NT2/D1 (cell line): ENCODE results near the gene NPPB.
"Not testable (repeated sequence)": the region's sequence is repeated elsewhere in the genome, so short reads cannot be mapped to it uniquely, and the experiment has no call there.

Source experiments
- DNase-seq: peaks from one replicate; pipeline ENCODE4 v3.0.0-alpha.2; 2011; ENCODE audit warnings: low read depth, low spot score
- H3K27me3 ChIP-seq: 2 replicates; pipeline ENCODE4 v1.6.0; 2011; ENCODE audit warnings: mild to moderate bottlenecking; ENCODE audit not compliant: insufficient read length, insufficient read depth
- H3K36me3 ChIP-seq: 2 replicates; pipeline ENCODE4 v1.6.1; 2011; ENCODE audit warnings: mild to moderate bottlenecking, low read length, mixed read lengths; ENCODE audit not compliant: insufficient read depth, insufficient read length
- H3K4me1 ChIP-seq: 2 replicates; pipeline ENCODE4 v1.5.1; 2011; ENCODE audit not compliant: insufficient read depth, insufficient read length
- H3K4me3 ChIP-seq: 2 replicates; pipeline ENCODE4 v1.5.1; 2011; ENCODE audit warnings: low read depth; ENCODE audit not compliant: insufficient read length
- H3K9ac ChIP-seq: 2 replicates; pipeline ENCODE4 v1.6.0; 2011; ENCODE audit warnings: low read depth; ENCODE audit not compliant: insufficient read length
- H3K9me3 ChIP-seq: 2 replicates; pipeline ENCODE4 v1.5.1; 2011; ENCODE audit warnings: mild to moderate bottlenecking, low read length; ENCODE audit not compliant: insufficient read depth
- SUZ12 ChIP-seq: IDR thresholded peaks from 2 replicates; pipeline ENCODE4 v1.6.1; 2011; ENCODE audit not compliant: insufficient read length, insufficient read depth; ENCODE audit errors: extremely low read depth
- YY1 ChIP-seq: IDR thresholded peaks from 2 replicates; pipeline ENCODE4 v1.6.1; 2011; ENCODE audit not compliant: insufficient read length, insufficient read depth
- ZNF274 ChIP-seq: IDR thresholded peaks from 2 replicates; pipeline ENCODE4 v1.6.1; 2011; ENCODE audit warnings: mild to moderate bottlenecking, low read depth, low read length

The NPPB gene

GRCh38 chr1:11858613-11858967, at the start of gene NPPB:
Gene NPPB, minus strand, starts transcription at chr1:11858945. Its CDS starts 112 bp downstream, at chr1:11858833.
- H3K36me3 ChIP-seq, result peaks cover 4% of the 10 kb centered on the region
- no peak for DNase-seq
- TF ChIP-seq SUZ12 (peak; percentile 22), ZNF274 (no peak)
- peak within 1 kb of the TSS; percentile 32 for H3K9ac ChIP-seq
- H3K4me1 ChIP-seq, result no peaks in the 10 kb centered on the region
- peak within 1 kb of the TSS; percentile 11 for H3K4me3 ChIP-seq
- no peaks in the 10 kb centered on the region for H3K9me3 ChIP-seq
- peaks cover 44% of the 10 kb centered on the region for H3K27me3 ChIP-seq

- Histone ChIP-seq H3K27me3 (no peaks in the 10 kb centered on the region), H3K9ac (peak overlapping the region; percentile 72), H3K9me3 (no peaks in the 10 kb centered on the region), H3K36me3 (no peaks in the 10 kb centered on the region), H3K4me3 (peak overlapping the region; percentile 35), H3K4me1 (no peaks in the 10 kb centered on the region)
- TF ChIP-seq SUZ12 (no peak), ZNF274 (no peak), YY1 (no peak)
- peak; percentile 84 for DNase-seq
These were observed 49.4 kb upstream of the NPPB start for GRCh38 chr1:11908095-11908675.

GRCh38 chr1:11907275-11908094, 48.7 kb upstream of the NPPB start:
- H3K9me3 ChIP-seq, result no peaks in the 10 kb centered on the region
- H3K36me3 ChIP-seq, result no peaks in the 10 kb centered on the region
- no peak for TF ChIP-seq YY1
- no peak for TF ChIP-seq SUZ12
- TF ChIP-seq ZNF274, result no peak
- peak; percentile 84 for DNase-seq
- H3K27me3 ChIP-seq, result no peaks in the 10 kb centered on the region
- H3K4me3 ChIP-seq, result no peak overlapping the region
- no peaks in the 10 kb centered on the region for H3K4me1 ChIP-seq
- H3K9ac ChIP-seq, result peak overlapping the region; percentile 44

GRCh38 chr1:11906870-11907269, 48.1 kb upstream of the NPPB start:
- TF ChIP-seq ZNF274 (no peak), YY1 (no peak), SUZ12 (no peak)
- DNase-seq, result no peak
- H3K27me3 ChIP-seq, result no peaks in the 10 kb centered on the region
- no peaks in the 10 kb centered on the region for H3K36me3 ChIP-seq
- peak overlapping the region; percentile 44 for H3K9ac ChIP-seq
- H3K9me3 ChIP-seq, result no peaks in the 10 kb centered on the region
- H3K4me3 ChIP-seq, result no peak overlapping the region
- H3K4me1 ChIP-seq, result no peaks in the 10 kb centered on the region

- TF ChIP-seq YY1 (no peak), SUZ12 (no peak), ZNF274 (no peak)
- H3K4me3 ChIP-seq, result no peak overlapping the region
- DNase-seq, result no peak
- no peaks in the 10 kb centered on the region for H3K36me3 ChIP-seq
- H3K9ac ChIP-seq, result no peak overlapping the region
- no peaks in the 10 kb centered on the region for H3K9me3 ChIP-seq
- H3K4me1 ChIP-seq, result no peaks in the 10 kb centered on the region
- no peaks in the 10 kb centered on the region for H3K27me3 ChIP-seq
These were observed 46.2 kb upstream of the NPPB start for GRCh38 chr1:11904978-11905377.

- H3K9me3 ChIP-seq, H3K27me3 ChIP-seq, H3K36me3 ChIP-seq, H3K9ac ChIP-seq, DNase-seq, H3K4me1 ChIP-seq, H3K4me3 ChIP-seq: not testable (repeated sequence)
These were observed 45.4 kb upstream of the NPPB start for GRCh38 chr1:11904156-11904555.

- no peak overlapping the region for H3K9ac ChIP-seq
- TF ChIP-seq ZNF274 (no peak), SUZ12 (no peak), YY1 (no peak)
- H3K36me3 ChIP-seq, result no peaks in the 10 kb centered on the region
- H3K4me1 ChIP-seq, result no peaks in the 10 kb centered on the region
- no peaks in the 10 kb centered on the region for H3K9me3 ChIP-seq
- DNase-seq, result no peak
- no peak overlapping the region for H3K4me3 ChIP-seq
- H3K27me3 ChIP-seq, result no peaks in the 10 kb centered on the region
These were observed 44.5 kb upstream of the NPPB start for GRCh38 chr1:11903210-11903609.

GRCh38 chr1:11901446-11901845, 42.7 kb upstream of the NPPB start:
- not testable (repeated sequence) for H3K27me3 ChIP-seq, DNase-seq, H3K4me1 ChIP-seq, H3K9me3 ChIP-seq, H3K9ac ChIP-seq, H3K4me3 ChIP-seq, H3K36me3 ChIP-seq
